T-helper 17 cell (primary cell): ENCODE data around the gene GMPR2. TPM values are rescaled to one million over a fixed set of nuclear protein-coding genes. Genes with fewer than 3 reads are reported as not detected.
A peak's percentile ranks its signal among the peaks of the same experiment; 100 is the strongest.

Source experiments
- ATAC-seq: fragments of 150-1000 bp; cut with Tn5 transposase; 2 replicates; pipeline ENCODE4 v1.10.0; 2021; ENCODE audit warnings: mild to moderate bottlenecking, moderate library complexity
- DNase-seq, 3 donors: peaks; one replicate each; pipeline versions ENCODE4 v3.0.0 to v3.0.0-alpha.2; 2020 to 2021
- H3K9me3 ChIP-seq: one replicate; pipeline ENCODE4 v1.7.0; 2013; ENCODE audit warnings: low read length, mild to moderate bottlenecking; ENCODE audit not compliant: control insufficient read depth, poor library complexity, severe bottlenecking
- H3K27ac Mint-ChIP-seq: one replicate; pipeline ENCODE4 v1.8.0; 2022; ENCODE audit warnings: mild to moderate bottlenecking, moderate library complexity, mixed read lengths
- H3K27me3 Mint-ChIP-seq: one replicate; pipeline ENCODE4 v1.8.0; 2022; ENCODE audit warnings: mixed read lengths
- H3K36me3 Mint-ChIP-seq: one replicate; pipeline ENCODE4 v1.8.0; 2022; ENCODE audit warnings: low read depth, mixed read lengths
- H3K4me1 Mint-ChIP-seq: one replicate; pipeline ENCODE4 v1.8.0; 2022; ENCODE audit warnings: mild to moderate bottlenecking, mixed read lengths
- H3K4me3 Mint-ChIP-seq: one replicate; pipeline ENCODE4 v1.8.0; 2022; ENCODE audit warnings: mild to moderate bottlenecking, moderate library complexity, mixed read lengths
- total RNA-seq, 4 donors: library from RNA in 2 of 4; stranded (reverse) in 2 of 4; gene quantifications; one replicate each; pipeline ENCODE4 v1.2.3 and lab custom pipeline; 2022 to 2026

Gene GMPR2
- total RNA-seq, 2 donors from 2014 or later, result 37.0 to 44.0 TPM

- ATAC-seq (no peak), DNase-seq (no peak)
- Mint-ChIP-seq H3K27ac (peak overlapping the region; percentile 96), H3K4me1 (peaks cover 50% of the 10 kb centered on the region), H3K36me3 (no peaks in the 10 kb centered on the region), H3K27me3 (no peaks in the 10 kb centered on the region), H3K4me3 (no peak overlapping the region)
- no peaks in the 10 kb centered on the region for H3K9me3 ChIP-seq
Observed at GRCh38 chr14:24277071-24277470, 44.3 kb downstream of the GMPR2 start.

DNA sequence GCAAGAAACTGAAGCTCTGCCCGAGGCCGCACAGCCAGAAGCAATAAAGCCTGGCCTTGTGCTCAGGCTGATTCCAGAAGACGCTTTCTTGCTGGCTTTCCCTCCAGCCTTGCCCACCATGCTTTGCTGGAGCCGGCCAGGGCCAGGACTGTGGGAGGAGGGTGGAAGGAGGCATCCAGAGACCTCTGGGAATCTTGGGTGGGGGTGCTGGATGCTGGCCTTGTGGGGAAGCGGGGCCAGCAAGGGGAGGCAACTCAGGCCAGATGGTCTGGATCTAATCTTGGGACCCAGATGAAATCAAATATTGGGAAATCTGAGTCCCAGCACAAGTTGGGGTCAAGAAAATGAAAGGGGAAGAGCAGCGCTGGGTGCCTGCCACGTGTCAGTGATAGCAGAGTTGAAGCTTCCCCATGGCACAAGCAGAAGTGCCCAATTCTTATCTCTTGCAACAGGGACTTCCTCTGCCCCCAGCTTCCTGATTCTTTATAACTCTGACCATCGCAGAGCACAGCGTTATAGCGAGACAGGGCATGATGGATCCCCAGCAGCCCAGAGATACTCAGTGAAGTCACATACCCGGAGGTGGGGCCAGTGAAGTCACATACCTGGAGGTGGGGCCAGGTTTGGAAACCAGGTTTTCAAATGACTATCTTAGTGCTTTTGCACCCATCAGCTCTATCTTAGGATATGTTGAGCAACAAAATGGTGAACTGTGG is 45.0 kb downstream of the GMPR2 start:
- no peaks in the 10 kb centered on the region for H3K9me3 ChIP-seq
- H3K27ac Mint-ChIP-seq, result peak overlapping the region; percentile 96
- no peaks in the 10 kb centered on the region for H3K27me3 Mint-ChIP-seq
- no peaks in the 10 kb centered on the region for H3K36me3 Mint-ChIP-seq
- DNase-seq, result no peak
- H3K4me3 Mint-ChIP-seq, result no peak overlapping the region
- H3K4me1 Mint-ChIP-seq, result peaks cover 43% of the 10 kb centered on the region
- ATAC-seq, result no peak

- Mint-ChIP-seq H3K27ac (peak overlapping the region; percentile 96), H3K4me1 (peaks cover 40% of the 10 kb centered on the region), H3K36me3 (no peaks in the 10 kb centered on the region), H3K27me3 (no peaks in the 10 kb centered on the region), H3K4me3 (no peak overlapping the region)
- DNase-seq (no peak), ATAC-seq (no peak)
- H3K9me3 ChIP-seq, result no peaks in the 10 kb centered on the region
Observed at GRCh38 chr14:24278424-24278823, 45.7 kb downstream of the GMPR2 start.

GRCh38 chr14:24279301-24280186 is 46.8 kb downstream of the GMPR2 start:
- peaks cover 35% of the 10 kb centered on the region for H3K4me1 Mint-ChIP-seq
- ATAC-seq, result peak; percentile 96
- no peaks in the 10 kb centered on the region for H3K9me3 ChIP-seq
- peak overlapping the region; percentile 96 for H3K27ac Mint-ChIP-seq
- peak in 2 of 3 donors; percentile 43 to 46 for DNase-seq
- H3K36me3 Mint-ChIP-seq, result no peaks in the 10 kb centered on the region
- H3K4me3 Mint-ChIP-seq, result peak overlapping the region; percentile 39
- no peaks in the 10 kb centered on the region for H3K27me3 Mint-ChIP-seq

GRCh38 chr14:24280797-24281460 is 48.2 kb downstream of the GMPR2 start:
- H3K9me3 ChIP-seq, result no peaks in the 10 kb centered on the region
- H3K4me3 Mint-ChIP-seq, result no peak overlapping the region
- peak overlapping the region; percentile 96 for H3K27ac Mint-ChIP-seq
- H3K36me3 Mint-ChIP-seq, result no peaks in the 10 kb centered on the region
- no peak for ATAC-seq
- H3K27me3 Mint-ChIP-seq, result no peaks in the 10 kb centered on the region
- DNase-seq, result no peak
- H3K4me1 Mint-ChIP-seq, result peaks cover 33% of the 10 kb centered on the region

DNA sequence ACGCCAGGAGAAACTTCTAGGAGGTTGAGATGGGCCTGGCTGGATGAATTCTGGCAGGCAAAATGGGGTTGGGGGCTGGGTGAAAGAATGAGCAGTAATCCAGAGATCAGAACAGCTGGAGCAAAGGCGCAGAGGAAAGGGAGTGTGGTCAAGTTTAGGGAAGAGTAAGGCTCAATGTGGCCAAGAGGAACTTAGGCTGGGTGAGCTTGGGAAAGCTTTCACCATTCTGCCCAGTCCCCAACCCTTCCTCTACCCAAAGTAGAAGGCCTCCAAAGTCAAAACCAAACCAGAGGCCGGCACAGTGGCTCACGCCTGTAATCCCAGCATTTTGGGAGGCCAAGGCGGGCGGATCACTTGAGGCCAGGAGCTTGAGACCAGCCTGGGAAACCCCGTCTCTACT is 48.9 kb downstream of the GMPR2 start:
- ATAC-seq, result no peak
- DNase-seq, result no peak
- Mint-ChIP-seq H3K4me1 (peaks cover 35% of the 10 kb centered on the region), H3K4me3 (no peak overlapping the region), H3K27ac (peak overlapping the region; percentile 96), H3K36me3 (no peaks in the 10 kb centered on the region), H3K27me3 (no peaks in the 10 kb centered on the region)
- no peaks in the 10 kb centered on the region for H3K9me3 ChIP-seq

- no peaks in the 10 kb centered on the region for H3K9me3 ChIP-seq
- Mint-ChIP-seq H3K27ac (no peak overlapping the region), H3K4me3 (no peak overlapping the region), H3K36me3 (no peaks in the 10 kb centered on the region), H3K27me3 (no peaks in the 10 kb centered on the region), H3K4me1 (peaks cover 32% of the 10 kb centered on the region)
- DNase-seq (no peak), ATAC-seq (no peak)
Observed at GRCh38 chr14:24282736-24283135, 50.0 kb downstream of the GMPR2 start.

DNA sequence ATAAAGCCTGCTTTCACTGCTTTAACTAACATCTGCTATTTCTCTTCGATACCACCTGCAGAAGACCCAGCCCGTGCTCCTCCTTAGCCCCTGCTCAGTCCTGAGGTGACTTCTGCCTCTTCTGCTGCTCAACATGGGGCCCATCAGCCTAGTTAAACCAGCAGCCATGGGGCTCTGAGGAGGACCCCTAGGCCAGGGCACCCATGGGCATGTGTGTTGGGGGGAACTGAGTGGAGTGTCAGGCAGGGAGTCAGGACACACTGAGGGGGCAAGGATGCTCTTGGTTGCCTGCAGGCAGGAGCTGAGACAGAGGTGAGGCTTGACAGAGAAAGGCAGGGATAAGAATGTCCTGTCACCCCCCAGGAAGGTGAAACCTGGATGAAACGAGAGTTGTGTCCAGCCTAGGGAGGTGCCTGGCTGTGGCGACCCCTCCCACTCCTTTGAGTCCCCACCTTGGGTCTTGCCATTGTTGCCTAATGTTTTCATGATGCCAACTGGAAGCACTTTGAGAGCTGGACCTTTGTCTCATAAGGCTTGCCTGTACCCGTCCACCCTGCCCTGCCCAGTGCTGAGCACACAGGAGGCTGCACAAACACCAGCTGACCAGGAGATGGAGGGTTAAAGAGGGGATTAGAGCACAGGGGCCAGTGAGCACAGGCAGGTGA is 51.2 kb downstream of the GMPR2 start:
- DNase-seq, result no peak
- peaks cover 22% of the 10 kb centered on the region for H3K4me1 Mint-ChIP-seq
- ATAC-seq, result no peak
- no peak overlapping the region for H3K4me3 Mint-ChIP-seq
- no peaks in the 10 kb centered on the region for H3K36me3 Mint-ChIP-seq
- peak overlapping the region; percentile 19 for H3K27ac Mint-ChIP-seq
- no peaks in the 10 kb centered on the region for H3K27me3 Mint-ChIP-seq
- no peaks in the 10 kb centered on the region for H3K9me3 ChIP-seq

GRCh38 chr14:24284501-24285035 is 51.8 kb downstream of the GMPR2 start:
- DNase-seq (no peak), ATAC-seq (no peak)
- no peak overlapping the region for H3K27ac Mint-ChIP-seq
- H3K4me1 Mint-ChIP-seq, result peaks cover 17% of the 10 kb centered on the region
- H3K36me3 Mint-ChIP-seq, result no peaks in the 10 kb centered on the region
- H3K9me3 ChIP-seq, result no peaks in the 10 kb centered on the region
- no peaks in the 10 kb centered on the region for H3K27me3 Mint-ChIP-seq
- H3K4me3 Mint-ChIP-seq, result no peak overlapping the region

- no peak for DNase-seq
- Mint-ChIP-seq H3K4me3 (no peak overlapping the region), H3K36me3 (no peaks in the 10 kb centered on the region), H3K27me3 (no peaks in the 10 kb centered on the region), H3K27ac (no peak overlapping the region), H3K4me1 (peaks cover 14% of the 10 kb centered on the region)
- ATAC-seq, result no peak
- H3K9me3 ChIP-seq, result no peaks in the 10 kb centered on the region
Observed at GRCh38 chr14:24285351-24285750, 52.6 kb downstream of the GMPR2 start.

DNA sequence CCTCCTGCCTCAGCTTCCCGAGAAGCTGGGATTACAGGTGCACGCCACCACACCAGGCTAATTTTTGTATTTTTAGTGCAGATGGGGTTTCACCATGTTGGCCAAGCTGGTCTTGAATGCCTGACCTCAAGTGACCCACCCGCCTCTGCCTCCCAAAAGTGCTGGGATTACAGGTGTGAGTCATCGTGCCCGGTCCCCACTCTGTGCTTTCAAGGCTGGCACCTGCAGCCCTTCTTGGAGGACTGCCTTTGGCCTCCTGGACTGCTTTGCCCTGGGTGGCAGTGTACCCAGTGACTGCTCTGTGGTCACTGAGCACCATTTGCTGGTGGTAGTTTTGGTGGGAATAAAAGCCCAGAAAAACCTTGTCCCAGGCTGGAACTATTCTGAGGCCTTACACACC is 54.3 kb downstream of the GMPR2 start:
- Mint-ChIP-seq H3K27ac (no peak overlapping the region), H3K4me1 (peaks cover 12% of the 10 kb centered on the region), H3K27me3 (no peaks in the 10 kb centered on the region), H3K4me3 (no peak overlapping the region), H3K36me3 (peaks cover under 1% of the 10 kb centered on the region)
- ATAC-seq (no peak), DNase-seq (no peak)
- H3K9me3 ChIP-seq, result no peaks in the 10 kb centered on the region
